Body of pancreas (tissue), 4 donors: Measurements from ENCODE around the gene CDHR5. TPM values are rescaled to one million over a fixed set of nuclear protein-coding genes. Genes with fewer than 3 reads are reported as not detected.

Experiments
- ATAC-seq: fragments of 150-250 bp; one replicate; pipeline ENCODE4 v1.9.1; 2016
- DNase-seq, 4 donors: peaks; one replicate each; pipeline ENCODE4 v3.0.0-alpha.2; 2019
- H3K27ac ChIP-seq, 4 donors: fragments of 200-600 bp; sonication (generic); 1 replicate in 3 of 4; 2 replicates in 1 of 4; pipeline versions ENCODE4 v1.5.1 to v1.6.1; 2016 to 2019; ENCODE audit warnings: mild to moderate bottlenecking in 1 of 4, mixed read lengths in 1 of 4, moderate library complexity in 1 of 4
- H3K27me3 ChIP-seq, 2 donors: fragments of 200-600 bp; sonication (generic); one replicate each; pipeline ENCODE4 v1.6.0; 2016; ENCODE audit warnings: mild to moderate bottlenecking in 1 of 2
- H3K36me3 ChIP-seq, 2 donors: fragments of 200-600 bp; sonication (generic); replicated peaks in 1 of 2; 2 replicates each; pipeline ENCODE4 v1.5.1; 2016; ENCODE audit warnings: low read depth in 2 of 2; ENCODE audit not compliant: insufficient read depth in 1 of 2
- H3K4me1 ChIP-seq: fragments of 200-600 bp; sonication (generic); one replicate; pipeline ENCODE4 v1.6.0; 2016
- H3K4me3 ChIP-seq, 2 donors: fragments of 200-600 bp; sonication (generic); 1 replicate in 1 of 2; 2 replicates in 1 of 2; pipeline ENCODE4 v1.5.1; 2016 to 2019
- H3K9me3 ChIP-seq, 3 donors: fragments of 200-600 bp; sonication (generic); 1 replicate in 2 of 3; 2 replicates in 1 of 3; pipeline ENCODE4 v1.5.1; 2016
- CTCF ChIP-seq, 7 experiments: fragments of 450-650 bp in 4 of 7; fragments of 200-600 bp in 3 of 7; sonication (generic) in 3 of 7; IDR thresholded peaks; one replicate each; pipeline ENCODE4 v1.5.1; 2016 to 2019; ENCODE audit warnings: antibody characterized with exemption in 7 of 7
- POLR2A ChIP-seq, 3 donors: fragments of 450-650 bp; IDR thresholded peaks; one replicate each; pipeline ENCODE4 v1.6.1; 2016; ENCODE audit warnings: antibody characterized with exemption in 3 of 3, mild to moderate bottlenecking in 2 of 3
- WGBS, 2 donors: methylation state at CpG; one replicate each; pipeline ENCODE4 v1.1.5; 2017; 5-methylcytosine and 5-hydroxymethylcytosine counted together
- intact Hi-C: fragments of 100-400 bp; cut with DNase I; formaldehyde crosslinking; loops from one replicate; pipeline ENCODE4 v1.15.1; 2023
- total RNA-seq, 2 donors: library from RNA; depleted of rRNA; stranded (reverse); fragments of >200 nt; gene quantifications; one replicate each; pipeline ENCODE4 v1.1.0, GENCODE V29; 2016

Gene CDHR5
- total RNA-seq, 2 donors from 2014 or later = 14.5 TPM; not detected in 1

GRCh38 chr11:586376-587316 is 38.1 kb downstream of the CDHR5 start:
- no peak for ATAC-seq
- peaks cover 5 to 28% of the 10 kb centered on the region in 2 donors for H3K36me3 ChIP-seq

GRCh38 chr11:584287-584686 is 40.5 kb downstream of the CDHR5 start:
- intact Hi-C loops = no loop called here
- H3K9me3 ChIP-seq = no peaks in the 10 kb centered on the region
- DNase-seq = no peak
- no peak overlapping the region for H3K4me3 ChIP-seq
- peaks cover 22% of the 10 kb centered on the region for H3K4me1 ChIP-seq
- WGBS, 2 donors = 85 to 90% methylated on average over 9 to 10 of the region's 10 CpGs
- no peak for TF ChIP-seq POLR2A (IDR thresholded peaks at IDR 0.05)
- no peak for TF ChIP-seq CTCF (IDR thresholded peaks at IDR 0.05)
- no peaks in the 10 kb centered on the region for H3K27me3 ChIP-seq
- peaks cover 5 to 18% of the 10 kb centered on the region in 2 donors for H3K36me3 ChIP-seq
- ATAC-seq = no peak
- H3K27ac ChIP-seq = no peak overlapping the region

More at GRCh38 chr11:586376-587316, 38.1 kb downstream of the CDHR5 start:
- TF ChIP-seq POLR2A (IDR thresholded peaks at IDR 0.05) (no peak), CTCF (IDR thresholded peaks at IDR 0.05) (no peak)
- H3K27me3 ChIP-seq = no peaks in the 10 kb centered on the region
- no peak for DNase-seq
- no peaks in the 10 kb centered on the region for H3K9me3 ChIP-seq
- WGBS, 2 donors = 81 to 85% methylated on average over 19 to 29 of the region's 32 CpGs
- H3K4me3 ChIP-seq = no peak overlapping the region
- peak overlapping the region in 1 of 4 donors; percentile 43 for H3K27ac ChIP-seq
- peaks cover 2% of the 10 kb centered on the region for H3K4me1 ChIP-seq
- intact Hi-C loops = no loop called here

GRCh38 chr11:581752-582151 is 43.0 kb downstream of the CDHR5 start:
- peaks cover 47% of the 10 kb centered on the region for H3K4me1 ChIP-seq
- ATAC-seq = no peak
- peaks cover 5% of the 10 kb centered on the region in 2 donors for H3K36me3 ChIP-seq
- no peak for TF ChIP-seq POLR2A (IDR thresholded peaks at IDR 0.05)
- no peak for TF ChIP-seq CTCF (IDR thresholded peaks at IDR 0.05)
- H3K27ac ChIP-seq = no peak overlapping the region
- no peak overlapping the region for H3K4me3 ChIP-seq
- H3K27me3 ChIP-seq = no peaks in the 10 kb centered on the region
- no peaks in the 10 kb centered on the region for H3K9me3 ChIP-seq
- no peak for DNase-seq
- intact Hi-C loops = no loop called here
- WGBS, 2 donors = 78 to 80% methylated on average over 11 to 17 of the region's 17 CpGs

- 81 to 85% methylated on average over 5 to 14 of the region's 14 CpGs for WGBS, 2 donors
- H3K27me3 ChIP-seq = no peaks in the 10 kb centered on the region
- no peak for TF ChIP-seq POLR2A (IDR thresholded peaks at IDR 0.05)
- peaks cover 4 to 5% of the 10 kb centered on the region in 2 donors for H3K36me3 ChIP-seq
- no peaks in the 10 kb centered on the region for H3K9me3 ChIP-seq
- no peak overlapping the region for H3K27ac ChIP-seq
- no peak overlapping the region for H3K4me3 ChIP-seq
- intact Hi-C loops = no loop called here
- ATAC-seq (no peak), DNase-seq (no peak)
- H3K4me1 ChIP-seq = peaks cover 47% of the 10 kb centered on the region
Measured at GRCh38 chr11:581342-581741, 43.4 kb downstream of the CDHR5 start.

GRCh38 chr11:579830-580601 is 44.7 kb downstream of the CDHR5 start:
- Histone ChIP-seq H3K36me3 (peaks cover 4 to 5% of the 10 kb centered on the region in 2 donors), H3K9me3 (no peaks in the 10 kb centered on the region), H3K27me3 (no peaks in the 10 kb centered on the region), H3K4me3 (no peak overlapping the region), H3K27ac (peak overlapping the region in 2 of 4 donors; percentile 13 to 54), H3K4me1 (peaks cover 52% of the 10 kb centered on the region)
- 32 to 34% methylated on average over 10 to 20 of the region's 20 CpGs for WGBS, 2 donors
- no peak for TF ChIP-seq CTCF (IDR thresholded peaks at IDR 0.05)
- TF ChIP-seq POLR2A (IDR thresholded peaks at IDR 0.05) = no peak
- DNase-seq = peak; percentile 39 to 69 (median 64)
- intact Hi-C loops = no loop called here
- ATAC-seq = no peak
